ENCODE results near the gene SMCHD1. TPM values are rescaled to one million over a fixed set of nuclear protein-coding genes. Genes with fewer than 3 reads are reported as not detected.
"Not testable (repeated sequence)": the region's sequence is repeated elsewhere in the genome, so short reads cannot be mapped to it uniquely, and the experiment has no call there.

Gene SMCHD1
- polyA plus RNA-seq, 4 donors: 11.2 to 37.7 (median 14.3) TPM

- 24 to 44% (median 37%) methylated on average over 13 of the region's 13 CpGs for WGBS, 3 donors
- Histone ChIP-seq H3K9me3 (ENCODE audit: control insufficient read depth in 2 of 2, insufficient read depth in 1 of 2, low read depth in 1 of 2, low read length in 1 of 2) (no peaks in the 10 kb centered on the region), H3K27ac (ENCODE audit: low read depth in 1 of 3, low read length in 2 of 3) (peak overlapping the region; percentile 91 to 100 (median 95)), H3K4me1 (ENCODE audit: control insufficient read depth in 3 of 3, insufficient read depth in 2 of 3, low read depth in 1 of 3, low read length in 2 of 3) (peaks cover 0 to 10% (median 3%) of the 10 kb centered on the region in 3 donors), H3K36me3 (ENCODE audit: control insufficient read depth in 3 of 3, insufficient read depth in 2 of 3, low read depth in 1 of 3, low read length in 3 of 3) (no peaks in the 10 kb centered on the region), H3K27me3 (ENCODE audit: control insufficient read depth in 3 of 3, insufficient read depth in 3 of 3, low read length in 3 of 3) (no peaks in the 10 kb centered on the region), H3K4me3 (ENCODE audit: low read depth in 1 of 3, low read length in 3 of 3) (peak overlapping the region in 2 of 3 donors; percentile 83 to 98)
- DNase-seq (no peak), FAIRE-seq (no peak)
These were observed 1.2 kb upstream of the SMCHD1 start for GRCh38 chr18:2654169-2654927.

GRCh38 chr18:2654928-2655177, 673 bp upstream of the SMCHD1 start:
- no peak for FAIRE-seq
- no peak for DNase-seq

GRCh38 chr18:2655954-2656236, 369 bp downstream of the SMCHD1 start:
- Histone ChIP-seq H3K4me1 (ENCODE audit: control insufficient read depth in 3 of 3, insufficient read depth in 2 of 3, low read depth in 1 of 3, low read length in 2 of 3) (peaks cover 0 to 18% (median 4%) of the 10 kb centered on the region in 3 donors), H3K27ac (ENCODE audit: low read depth in 1 of 3, low read length in 2 of 3) (peak overlapping the region; percentile 91 to 97 (median 95)), H3K4me3 (ENCODE audit: low read depth in 1 of 3, low read length in 3 of 3) (peak overlapping the region; percentile 83 to 100 (median 95)), H3K27me3 (ENCODE audit: control insufficient read depth in 3 of 3, insufficient read depth in 3 of 3, low read length in 3 of 3) (no peaks in the 10 kb centered on the region), H3K36me3 (ENCODE audit: control insufficient read depth in 3 of 3, insufficient read depth in 2 of 3, low read depth in 1 of 3, low read length in 3 of 3) (no peaks in the 10 kb centered on the region), H3K9me3 (ENCODE audit: control insufficient read depth in 2 of 2, insufficient read depth in 1 of 2, low read depth in 1 of 2, low read length in 1 of 2) (no peaks in the 10 kb centered on the region)
- 0% methylated on average over 29 to 37 of the region's 37 CpGs for WGBS, 3 donors
- DNase-seq (no peak), FAIRE-seq (no peak)

More at GRCh38 chr18:2654928-2655177, 673 bp upstream of the SMCHD1 start:
- no peaks in the 10 kb centered on the region for H3K27me3 ChIP-seq (ENCODE audit: control insufficient read depth in 3 of 3, insufficient read depth in 3 of 3, low read length in 3 of 3)
- WGBS, 3 donors: 0 to 1% (median 0%) methylated on average over 22 of the region's 22 CpGs
- no peaks in the 10 kb centered on the region for H3K9me3 ChIP-seq (ENCODE audit: control insufficient read depth in 2 of 2, insufficient read depth in 1 of 2, low read depth in 1 of 2, low read length in 1 of 2)
- H3K36me3 ChIP-seq (ENCODE audit: control insufficient read depth in 3 of 3, insufficient read depth in 2 of 3, low read depth in 1 of 3, low read length in 3 of 3): no peaks in the 10 kb centered on the region
- H3K4me3 ChIP-seq (ENCODE audit: low read depth in 1 of 3, low read length in 3 of 3): peak overlapping the region; percentile 83 to 100 (median 98)
- peaks cover 0 to 15% (median 4%) of the 10 kb centered on the region in 3 donors for H3K4me1 ChIP-seq (ENCODE audit: control insufficient read depth in 3 of 3, insufficient read depth in 2 of 3, low read depth in 1 of 3, low read length in 2 of 3)
- H3K27ac ChIP-seq (ENCODE audit: low read depth in 1 of 3, low read length in 2 of 3): peak overlapping the region; percentile 91 to 100 (median 95)

- peak overlapping the region; percentile 91 to 97 (median 95) for H3K27ac ChIP-seq (ENCODE audit: low read depth in 1 of 3, low read length in 2 of 3)
- peaks cover 0 to 18% (median 4%) of the 10 kb centered on the region in 3 donors for H3K4me1 ChIP-seq (ENCODE audit: control insufficient read depth in 3 of 3, insufficient read depth in 2 of 3, low read depth in 1 of 3, low read length in 2 of 3)
- no peaks in the 10 kb centered on the region for H3K36me3 ChIP-seq (ENCODE audit: control insufficient read depth in 3 of 3, insufficient read depth in 2 of 3, low read depth in 1 of 3, low read length in 3 of 3)
- no peaks in the 10 kb centered on the region for H3K9me3 ChIP-seq (ENCODE audit: control insufficient read depth in 2 of 2, insufficient read depth in 1 of 2, low read depth in 1 of 2, low read length in 1 of 2)
- 0 to 1% (median 0%) methylated on average over 46 to 49 of the region's 49 CpGs for WGBS, 3 donors
- H3K27me3 ChIP-seq (ENCODE audit: control insufficient read depth in 3 of 3, insufficient read depth in 3 of 3, low read length in 3 of 3): no peaks in the 10 kb centered on the region
- FAIRE-seq (no peak), DNase-seq (peak; percentile 68 to 70)
- H3K4me3 ChIP-seq (ENCODE audit: low read depth in 1 of 3, low read length in 3 of 3): peak overlapping the region; percentile 83 to 100 (median 95)
These were observed 883 bp downstream of the SMCHD1 start for GRCh38 chr18:2656237-2656980.

GRCh38 chr18:2656981-2657512, 1.5 kb downstream of the SMCHD1 start:
- no peaks in the 10 kb centered on the region for H3K9me3 ChIP-seq (ENCODE audit: control insufficient read depth in 2 of 2, insufficient read depth in 1 of 2, low read depth in 1 of 2, low read length in 1 of 2)
- H3K4me1 ChIP-seq (ENCODE audit: control insufficient read depth in 3 of 3, insufficient read depth in 2 of 3, low read depth in 1 of 3, low read length in 2 of 3): peaks cover 0 to 18% (median 4%) of the 10 kb centered on the region in 3 donors
- H3K36me3 ChIP-seq (ENCODE audit: control insufficient read depth in 3 of 3, insufficient read depth in 2 of 3, low read depth in 1 of 3, low read length in 3 of 3): no peaks in the 10 kb centered on the region
- no peaks in the 10 kb centered on the region for H3K27me3 ChIP-seq (ENCODE audit: control insufficient read depth in 3 of 3, insufficient read depth in 3 of 3, low read length in 3 of 3)
- WGBS, 3 donors: 0 to 1% (median 1%) methylated on average over 12 of the region's 12 CpGs
- H3K4me3 ChIP-seq (ENCODE audit: low read depth in 1 of 3, low read length in 3 of 3): peak overlapping the region; percentile 83 to 100 (median 95)
- DNase-seq (no peak), FAIRE-seq (no peak)
- H3K27ac ChIP-seq (ENCODE audit: low read depth in 1 of 3, low read length in 2 of 3): peak overlapping the region; percentile 91 to 97 (median 95)

- 12 to 25% (median 12%) methylated on average over 12 of the region's 12 CpGs for WGBS, 3 donors
- FAIRE-seq: no peak
These were observed 2.4 kb downstream of the SMCHD1 start for GRCh38 chr18:2657788-2658458.

GRCh38 chr18:2660849-2661248, 5.3 kb downstream of the SMCHD1 start:
- not testable (repeated sequence) for H3K36me3 ChIP-seq (ENCODE audit: control insufficient read depth in 3 of 3, insufficient read depth in 2 of 3, low read depth in 1 of 3, low read length in 3 of 3); H3K9me3 ChIP-seq (ENCODE audit: control insufficient read depth in 2 of 2, insufficient read depth in 1 of 2, low read depth in 1 of 2, low read length in 1 of 2); H3K27me3 ChIP-seq (ENCODE audit: control insufficient read depth in 3 of 3, insufficient read depth in 3 of 3, low read length in 3 of 3); H3K27ac ChIP-seq (ENCODE audit: low read depth in 1 of 3, low read length in 2 of 3); H3K4me3 ChIP-seq (ENCODE audit: low read depth in 1 of 3, low read length in 3 of 3); DNase-seq; FAIRE-seq
- peaks cover 0 to 18% (median 4%) of the 10 kb centered on the region in 3 donors for H3K4me1 ChIP-seq (ENCODE audit: control insufficient read depth in 3 of 3, insufficient read depth in 2 of 3, low read depth in 1 of 3, low read length in 2 of 3)
- 89 to 95% (median 92%) methylated on average over 3 of the region's 3 CpGs for WGBS, 3 donors

More at GRCh38 chr18:2657788-2658458, 2.4 kb downstream of the SMCHD1 start:
- peaks cover 0 to 18% (median 4%) of the 10 kb centered on the region in 3 donors for H3K4me1 ChIP-seq (ENCODE audit: control insufficient read depth in 3 of 3, insufficient read depth in 2 of 3, low read depth in 1 of 3, low read length in 2 of 3)
- H3K27me3 ChIP-seq (ENCODE audit: control insufficient read depth in 3 of 3, insufficient read depth in 3 of 3, low read length in 3 of 3): no peaks in the 10 kb centered on the region
- H3K36me3 ChIP-seq (ENCODE audit: control insufficient read depth in 3 of 3, insufficient read depth in 2 of 3, low read depth in 1 of 3, low read length in 3 of 3): no peaks in the 10 kb centered on the region
- peak; percentile 86 to 94 for DNase-seq
- H3K27ac ChIP-seq (ENCODE audit: low read depth in 1 of 3, low read length in 2 of 3): peak overlapping the region; percentile 84 to 97 (median 86)
- H3K9me3 ChIP-seq (ENCODE audit: control insufficient read depth in 2 of 2, insufficient read depth in 1 of 2, low read depth in 1 of 2, low read length in 1 of 2): no peaks in the 10 kb centered on the region
- H3K4me3 ChIP-seq (ENCODE audit: low read depth in 1 of 3, low read length in 3 of 3): peak overlapping the region; percentile 14 to 83 (median 33)

GRCh38 chr18:2662288-2662687, 6.8 kb downstream of the SMCHD1 start:
- H3K4me3 ChIP-seq (ENCODE audit: low read depth in 1 of 3, low read length in 3 of 3); H3K36me3 ChIP-seq (ENCODE audit: control insufficient read depth in 3 of 3, insufficient read depth in 2 of 3, low read depth in 1 of 3, low read length in 3 of 3); H3K27ac ChIP-seq (ENCODE audit: low read depth in 1 of 3, low read length in 2 of 3); FAIRE-seq; H3K27me3 ChIP-seq (ENCODE audit: control insufficient read depth in 3 of 3, insufficient read depth in 3 of 3, low read length in 3 of 3); DNase-seq; H3K9me3 ChIP-seq (ENCODE audit: control insufficient read depth in 2 of 2, insufficient read depth in 1 of 2, low read depth in 1 of 2, low read length in 1 of 2): not testable (repeated sequence)
- WGBS, 3 donors: 85 to 89% (median 87%) methylated on average over 7 of the region's 7 CpGs
- H3K4me1 ChIP-seq (ENCODE audit: control insufficient read depth in 3 of 3, insufficient read depth in 2 of 3, low read depth in 1 of 3, low read length in 2 of 3): peaks cover 0 to 18% (median 4%) of the 10 kb centered on the region in 3 donors
